NCI-H526 (cell line): ENCODE results near the gene SH3D19.
"Not testable (repeated sequence)": the region's sequence is repeated elsewhere in the genome, so short reads cannot be mapped to it uniquely, and the experiment has no call there.

ENCODE experiments used
- DNase-seq, 2 experiments: peaks; one replicate each; lab custom pipeline; 2025; lab: John Stamatoyannopoulos, UW

SH3D19 gene

GRCh38 chr4:151098979-151099228 lies 226.5 kb downstream of the SH3D19 start:
- peak in 1 of 2 experiments; percentile 73 for DNase-seq

- DNase-seq: no peak
Measured at GRCh38 chr4:151097759-151098158, 227.6 kb downstream of the SH3D19 start.

- DNase-seq: no peak
Measured at GRCh38 chr4:151095142-151095541, 230.3 kb downstream of the SH3D19 start.

GRCh38 chr4:151094290-151094751 lies 231.1 kb downstream of the SH3D19 start:
- no peak for DNase-seq

- no peak for DNase-seq
Measured at GRCh38 chr4:151093203-151093602, 232.2 kb downstream of the SH3D19 start.

GRCh38 chr4:151092488-151092887 lies 232.9 kb downstream of the SH3D19 start:
- no peak for DNase-seq

- DNase-seq: no peak
Measured at GRCh38 chr4:151091047-151091446, 234.4 kb downstream of the SH3D19 start.

- no peak for DNase-seq
Measured at GRCh38 chr4:151087467-151087866, 237.9 kb downstream of the SH3D19 start.

GRCh38 chr4:151077978-151078377 lies 247.4 kb downstream of the SH3D19 start:
- not testable (repeated sequence) for DNase-seq

GRCh38 chr4:151074416-151074916 lies 250.9 kb downstream of the SH3D19 start:
- DNase-seq: no peak
